Fibroblast of the conjunctiva (primary cell): ENCODE data around the gene HDAC2.
A peak's percentile ranks its signal among the peaks of the same experiment; 100 is the strongest.
"Not testable (repeated sequence)": the region's sequence is repeated elsewhere in the genome, so short reads cannot be mapped to it uniquely, and the experiment has no call there.

Source experiments
- DNase-seq: peaks from one replicate; pipeline ENCODE4 v3.0.0-alpha.2; 2010; ENCODE audit warnings: low read depth

The HDAC2 gene

GRCh38 chr6:113970805-113971676, at the start of gene HDAC2:
HDAC2 (minus strand) TSS chr6:113971148; CDS start chr6:113970908, 240 bp downstream.
- DNase-seq = peak; percentile 64

DNA sequence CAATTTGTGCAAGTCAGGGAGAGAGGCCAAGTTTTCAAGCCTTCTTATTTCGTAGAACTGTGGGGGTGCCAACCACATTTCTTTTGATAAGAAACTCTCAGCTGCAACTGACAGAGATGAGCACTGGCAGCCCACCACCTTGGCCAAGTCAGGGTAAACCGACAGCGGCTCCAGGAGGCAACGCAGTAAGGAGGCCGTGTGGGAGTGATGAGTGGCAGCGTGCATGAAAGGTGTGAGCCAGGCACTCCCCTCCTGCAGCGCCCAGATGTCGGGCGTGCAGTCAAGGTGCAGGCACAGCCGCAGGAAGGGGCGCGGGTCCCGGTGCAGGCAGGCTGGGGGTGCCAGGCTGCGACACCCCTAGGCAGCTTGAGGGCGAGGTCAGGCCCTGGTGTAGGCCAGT, 49.2 kb upstream of the HDAC2 start:
- no peak for DNase-seq

- DNase-seq = not testable (repeated sequence)
Measured at GRCh38 chr6:114017146-114017545, 46.2 kb upstream of the HDAC2 start.

DNA sequence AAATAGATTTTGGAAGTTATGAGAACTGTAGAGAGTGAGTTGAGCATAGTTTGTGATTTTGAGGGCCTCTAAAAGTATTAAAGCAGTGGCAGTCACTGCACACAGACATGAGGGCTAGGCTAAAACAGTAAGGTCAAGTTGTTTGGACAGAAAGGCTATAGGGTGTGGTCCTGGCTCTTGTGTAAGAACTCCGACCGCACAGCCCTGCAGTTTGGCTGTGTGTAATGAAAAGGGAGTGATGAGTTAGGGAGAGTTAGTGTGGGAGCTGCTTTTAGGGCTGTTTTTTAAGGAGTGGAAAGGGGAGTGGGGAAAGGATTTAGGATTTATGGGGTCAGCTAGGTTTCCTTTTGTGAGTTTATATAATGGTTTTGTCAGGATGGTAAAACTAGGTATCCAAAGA, 43.2 kb upstream of the HDAC2 start:
- DNase-seq = not testable (repeated sequence)

DNA sequence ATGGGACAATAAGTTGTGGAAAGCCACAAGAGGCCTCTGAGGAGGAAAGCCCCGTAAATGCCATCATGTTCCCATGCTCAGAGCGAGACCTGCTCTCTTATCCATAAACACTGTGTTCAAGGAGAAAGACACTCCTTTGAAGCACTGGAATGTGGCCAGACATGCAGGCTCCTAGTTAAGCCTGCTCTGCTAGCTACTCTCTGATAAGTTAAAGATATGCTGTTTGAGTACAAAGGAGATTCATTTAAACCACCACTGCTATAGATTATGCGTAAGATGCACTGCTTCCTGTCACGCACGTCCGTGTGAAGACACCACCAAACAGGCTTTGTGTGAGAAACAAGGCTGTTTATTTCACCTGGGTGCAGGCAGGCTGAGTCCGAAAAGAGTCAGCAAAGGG, 40.5 kb upstream of the HDAC2 start:
- not testable (repeated sequence) for DNase-seq

GRCh38 chr6:114010540-114010939, 39.6 kb upstream of the HDAC2 start:
- no peak for DNase-seq

DNA sequence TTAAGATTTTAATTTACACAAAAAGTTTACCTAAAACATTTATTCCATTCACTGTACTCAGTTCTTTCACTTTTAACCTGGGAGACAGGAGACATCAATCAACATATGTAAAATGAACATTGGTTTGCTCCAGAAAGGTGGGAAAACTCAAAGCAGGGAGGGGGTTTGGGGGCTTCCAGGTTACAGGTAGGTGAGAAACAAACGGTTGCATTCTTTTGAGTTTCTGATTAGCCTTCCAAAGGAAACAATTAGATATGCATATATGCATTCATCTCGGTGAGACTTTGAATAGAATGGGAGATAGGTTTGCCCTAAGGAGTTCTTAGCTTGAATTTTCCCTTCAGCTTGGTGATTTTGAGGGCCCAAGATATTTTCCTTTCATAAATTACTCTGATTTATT, 38.2 kb upstream of the HDAC2 start:
- no peak for DNase-seq

GRCh38 chr6:114008331-114008730, 37.4 kb upstream of the HDAC2 start:
- DNase-seq = no peak

DNA sequence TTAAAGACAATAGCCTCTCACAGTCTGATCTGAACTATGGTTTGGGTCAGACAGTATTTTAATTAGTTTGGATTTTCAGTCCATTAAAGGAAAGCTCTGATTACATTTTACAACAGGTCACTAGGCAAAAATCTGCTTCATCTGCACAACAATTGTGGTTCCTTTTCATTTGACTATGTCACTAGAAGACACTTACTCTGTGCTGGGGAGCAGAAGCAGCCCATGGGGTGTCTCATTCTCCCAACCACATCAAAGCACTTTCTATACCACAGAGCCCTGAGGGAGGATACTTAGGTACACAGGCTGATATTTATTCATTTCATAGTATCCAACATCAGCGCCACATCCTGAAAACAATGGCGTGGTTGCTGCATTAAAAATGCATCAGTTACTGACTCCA, 36.6 kb upstream of the HDAC2 start:
- DNase-seq = no peak

DNA sequence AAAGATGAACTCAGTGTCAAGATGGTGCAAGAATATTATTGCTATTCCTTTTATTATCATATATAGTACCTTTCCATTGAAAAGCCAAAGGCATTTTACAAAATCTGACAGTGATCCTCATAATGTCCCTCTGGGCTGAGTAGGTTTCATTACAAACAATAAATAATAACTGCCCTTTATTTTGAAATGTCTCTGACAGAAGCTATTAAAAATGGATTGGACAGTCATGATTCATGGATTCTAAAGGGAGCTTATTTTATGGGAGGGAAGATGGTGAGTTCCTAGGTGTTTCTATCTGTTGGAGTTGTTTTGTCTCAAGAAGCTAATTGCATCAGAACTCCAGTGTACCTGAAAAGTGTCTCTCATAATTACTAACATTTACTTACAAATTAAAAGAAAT, 30.4 kb upstream of the HDAC2 start:
- DNase-seq = no peak

GRCh38 chr6:114000069-114000468, 29.1 kb upstream of the HDAC2 start:
- no peak for DNase-seq

DNA sequence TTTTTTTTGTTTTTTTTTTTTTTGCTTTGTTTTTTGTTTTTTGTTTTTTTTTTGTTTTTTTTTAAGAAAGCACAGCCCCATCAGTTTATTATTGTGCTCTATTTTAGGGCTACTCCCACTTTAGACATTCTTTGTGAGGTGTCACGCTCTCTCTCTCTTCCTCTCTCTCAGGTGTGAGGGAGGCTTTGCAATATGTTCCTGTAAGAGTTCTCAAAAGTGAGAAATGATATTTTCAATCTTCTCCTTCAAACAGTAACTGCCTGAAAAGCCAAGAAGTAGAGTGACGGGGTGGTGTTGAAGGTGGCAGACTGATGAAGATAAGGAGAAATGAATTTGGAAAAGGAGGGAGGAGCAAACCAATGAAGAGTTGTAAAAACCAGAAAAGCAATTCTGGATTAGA, 28.3 kb upstream of the HDAC2 start:
- DNase-seq = no peak

GRCh38 chr6:113998811-113999210, 27.9 kb upstream of the HDAC2 start:
- DNase-seq = no peak

DNA sequence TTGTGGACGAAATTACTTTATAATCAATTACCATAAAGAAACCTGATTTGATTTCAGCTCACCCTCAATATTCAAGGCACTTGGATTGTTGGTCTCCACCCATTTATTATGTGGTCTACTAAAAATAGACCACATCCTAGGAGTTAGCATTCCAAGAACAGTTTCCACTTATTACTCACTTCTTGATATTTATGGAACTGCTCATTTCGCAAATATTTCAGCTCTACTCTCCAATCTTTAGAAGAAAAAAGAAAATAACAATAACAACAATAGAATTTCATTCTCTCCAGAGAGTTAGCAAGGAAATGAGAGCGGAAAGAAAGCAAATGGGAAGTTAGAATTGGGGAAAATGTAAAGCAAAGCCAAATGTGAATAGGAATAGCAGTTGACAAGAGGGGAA, 26.2 kb upstream of the HDAC2 start:
- DNase-seq = peak; percentile 40

GRCh38 chr6:113995634-113996033, 24.7 kb upstream of the HDAC2 start:
- DNase-seq = peak; percentile 79

DNA sequence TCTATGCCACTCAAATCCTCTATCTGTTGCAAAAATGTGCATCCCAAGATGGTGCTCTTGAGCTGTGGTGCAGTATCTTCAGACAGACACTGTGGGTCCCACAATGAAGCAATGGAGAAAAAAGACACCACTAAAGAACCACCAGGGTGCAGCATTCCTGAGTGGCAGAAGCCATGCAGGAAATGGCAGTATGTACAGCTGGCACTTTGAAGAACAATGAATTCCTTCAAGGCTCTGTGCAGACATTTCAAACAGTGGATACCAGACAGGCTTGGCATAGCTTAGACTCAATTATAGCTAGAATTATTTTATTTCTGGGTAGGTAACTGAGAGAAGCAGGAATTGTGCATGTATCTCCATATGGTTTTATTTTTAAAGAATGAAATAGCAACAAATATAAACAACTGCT, 24.0 kb upstream of the HDAC2 start:
- DNase-seq = peak; percentile 76

DNA sequence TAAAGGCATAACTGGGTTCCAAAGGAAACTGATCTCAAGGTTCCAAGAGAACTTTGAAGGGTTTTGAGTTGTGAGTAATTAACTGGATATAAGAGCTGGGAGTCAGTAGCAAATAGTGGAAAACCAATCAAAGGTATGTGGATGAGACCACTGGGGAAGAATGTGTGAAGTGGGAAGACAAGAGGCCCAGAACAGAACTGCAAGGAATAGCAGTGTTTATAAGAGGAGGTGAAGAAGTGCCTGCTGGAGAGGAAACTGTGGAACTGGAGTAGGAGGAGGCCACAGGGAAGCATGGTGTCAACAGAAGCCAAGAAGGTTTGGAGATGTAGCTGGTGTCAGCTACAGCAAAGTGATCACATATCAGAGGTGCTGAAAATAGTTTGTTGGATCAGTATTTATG, 18.7 kb upstream of the HDAC2 start:
- DNase-seq = no peak

DNA sequence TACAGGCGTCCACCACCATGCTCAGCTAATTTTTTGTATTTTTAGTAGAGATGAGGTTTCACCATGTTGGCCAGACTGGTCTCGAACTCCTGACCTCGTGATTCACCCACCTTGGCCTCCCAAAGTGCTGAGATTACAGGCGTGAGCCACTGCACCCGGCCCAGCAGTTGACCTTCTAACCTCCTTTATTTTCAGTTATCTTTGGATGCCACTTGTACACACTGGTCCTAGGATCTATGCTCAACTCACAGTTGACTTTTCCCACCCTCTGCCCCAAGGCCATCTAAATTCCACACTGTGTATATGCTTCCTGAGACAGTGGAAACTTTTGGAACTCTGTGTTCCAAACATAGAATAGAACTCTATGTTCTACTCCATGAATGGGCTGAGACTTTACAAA, 11.7 kb upstream of the HDAC2 start:
- not testable (repeated sequence) for DNase-seq

DNA sequence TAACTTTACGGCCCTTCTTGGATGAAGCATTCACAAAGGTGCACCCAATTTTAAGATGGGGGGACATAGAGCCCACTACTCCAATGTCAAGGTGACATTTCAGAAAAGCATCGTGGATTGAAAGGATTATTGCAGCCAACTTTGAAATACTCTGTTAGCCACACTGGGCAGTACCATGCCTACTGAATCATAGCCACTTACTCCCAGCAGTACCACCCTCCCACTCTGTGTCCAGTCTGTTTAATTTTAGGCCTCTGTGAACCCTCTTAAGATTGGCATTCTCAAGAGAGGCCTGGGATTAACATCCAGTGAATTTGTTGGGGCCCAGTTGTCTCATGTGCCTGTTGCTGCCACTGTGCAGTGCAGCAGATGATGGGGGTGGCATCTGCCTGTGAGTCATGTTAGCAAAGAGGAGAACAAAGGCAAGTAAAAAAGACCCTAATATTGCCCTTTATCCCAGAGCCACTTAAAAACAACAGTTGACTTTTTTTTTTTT, 11.2 kb upstream of the HDAC2 start:
- DNase-seq = no peak

DNA sequence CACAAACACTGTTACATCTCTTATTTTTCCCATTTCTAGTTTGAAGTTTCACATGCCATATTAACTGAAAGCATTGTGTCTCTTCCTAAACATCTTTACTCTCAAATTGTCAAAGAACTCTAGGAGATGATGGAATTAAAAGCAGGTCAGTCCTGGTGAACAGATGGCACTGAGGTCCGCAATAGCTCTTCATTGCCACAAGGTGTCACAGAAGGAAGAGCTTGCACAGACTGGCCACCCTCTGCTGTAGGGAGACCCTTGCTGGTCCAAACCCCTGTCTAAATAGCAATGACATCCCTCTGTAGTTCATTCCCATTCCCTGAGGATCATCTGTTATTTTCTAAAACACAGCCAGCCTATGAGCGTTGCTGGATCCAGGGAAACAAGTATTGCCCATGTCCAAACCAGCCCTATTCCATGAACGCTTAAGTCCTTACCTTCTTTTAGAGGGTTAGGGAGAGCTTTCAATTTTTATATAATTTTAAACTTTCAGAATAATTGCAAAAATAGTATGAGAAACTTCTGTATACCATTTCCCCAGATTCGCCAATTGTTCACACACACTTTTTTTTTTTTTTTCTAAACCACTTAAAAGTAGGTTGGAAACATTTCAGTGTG, 10.1 kb upstream of the HDAC2 start:
- DNase-seq = no peak

DNA sequence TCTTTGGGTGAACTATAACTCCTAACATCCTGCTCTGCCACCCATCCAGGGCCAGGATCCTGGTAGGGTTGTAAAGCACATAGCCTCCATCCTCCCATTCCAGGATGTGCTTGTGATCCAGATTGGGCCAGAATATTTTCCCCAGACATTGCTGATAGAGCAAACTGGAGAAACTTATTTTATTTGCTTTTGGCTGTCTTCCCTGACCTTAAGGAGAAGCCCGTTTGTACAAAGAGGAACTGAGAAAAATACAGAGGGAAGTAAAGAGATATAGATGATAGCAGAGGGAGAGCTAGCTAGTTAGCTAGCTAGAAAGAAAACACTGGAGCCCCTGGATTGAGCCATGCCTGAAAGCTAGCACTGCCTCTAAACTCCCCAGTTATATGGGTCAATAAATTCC, 9.0 kb upstream of the HDAC2 start:
- no peak for DNase-seq

DNA sequence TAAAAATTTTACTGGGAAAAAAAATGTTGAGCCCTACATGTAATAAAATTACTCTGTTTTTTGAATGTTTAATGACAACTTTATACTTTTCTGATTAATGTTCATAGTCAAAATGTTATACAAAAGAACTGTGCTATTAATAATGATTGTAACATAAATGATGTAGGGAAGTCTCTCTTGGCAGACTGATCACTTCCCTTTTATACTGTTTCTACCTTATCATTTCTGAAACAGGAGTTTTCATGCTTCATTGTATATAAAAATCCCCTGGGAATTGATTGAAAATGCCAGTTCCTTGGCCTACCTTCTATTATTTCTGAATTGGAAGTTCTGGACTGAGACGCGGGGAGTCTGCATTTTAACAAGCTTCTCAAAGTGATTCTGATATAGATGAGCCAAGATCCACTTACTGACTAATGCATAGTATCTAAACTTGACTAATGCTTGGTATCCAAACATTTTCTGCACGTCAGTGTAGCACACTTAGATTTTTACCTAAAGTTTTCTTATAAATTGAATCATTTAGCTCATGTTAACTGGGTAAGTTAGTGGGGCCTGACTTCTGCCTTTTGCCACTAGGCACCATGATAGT, 7.2 kb upstream of the HDAC2 start:
- DNase-seq = no peak

- DNase-seq = no peak
Measured at GRCh38 chr6:113976806-113977205, 5.9 kb upstream of the HDAC2 start.
